22Rv1 (cell line): ENCODE measurements around the gene TAF5L.

Source experiments
- CTCF ChIP-seq: fragments of 450-650 bp; IDR thresholded peaks from 2 replicates; pipeline ENCODE4 v1.5.1; 2017; ENCODE audit warnings: mild to moderate bottlenecking
- ZFX ChIP-seq: fragments of 450-650 bp; IDR thresholded peaks from 2 replicates; pipeline ENCODE4 v1.6.1; 2017; ENCODE audit warnings: antibody characterized with exemption, borderline replicate concordance

GRCh38 chr1:229597877-229598276, 28.0 kb downstream of the TAF5L start:
- TF ChIP-seq CTCF: no peak
- no peak for TF ChIP-seq ZFX
